CMK (cell line): Measurements from ENCODE around the gene RHOBTB1.
"Not testable (repeated sequence)": the region's sequence is repeated elsewhere in the genome, so short reads cannot be mapped to it uniquely, and the experiment has no call there.

Experiments used
- DNase-seq: peaks from one replicate; pipeline ENCODE4 v3.0.0-alpha.2; 2010; ENCODE audit warnings: low read depth

The RHOBTB1 gene

DNA sequence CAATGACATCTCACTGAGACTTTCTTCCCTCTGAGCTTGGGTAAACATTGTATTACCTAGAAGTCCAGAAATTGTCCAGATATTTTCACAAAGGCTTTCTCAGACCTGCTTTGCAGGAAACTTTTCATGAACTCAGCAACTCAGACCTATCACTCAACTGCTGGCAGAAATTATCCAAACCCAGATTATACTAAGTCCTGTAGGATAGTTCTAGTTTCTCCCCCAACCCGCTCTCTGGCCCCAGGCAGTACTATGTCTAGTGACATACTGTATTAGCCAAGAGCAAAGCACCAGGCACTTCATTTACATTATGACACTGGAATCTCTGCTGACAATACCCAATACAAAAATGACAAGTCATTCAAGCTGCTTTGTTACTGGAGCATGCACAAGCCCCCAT is 75.0 kb downstream of the RHOBTB1 start:
- DNase-seq, result no peak

DNA sequence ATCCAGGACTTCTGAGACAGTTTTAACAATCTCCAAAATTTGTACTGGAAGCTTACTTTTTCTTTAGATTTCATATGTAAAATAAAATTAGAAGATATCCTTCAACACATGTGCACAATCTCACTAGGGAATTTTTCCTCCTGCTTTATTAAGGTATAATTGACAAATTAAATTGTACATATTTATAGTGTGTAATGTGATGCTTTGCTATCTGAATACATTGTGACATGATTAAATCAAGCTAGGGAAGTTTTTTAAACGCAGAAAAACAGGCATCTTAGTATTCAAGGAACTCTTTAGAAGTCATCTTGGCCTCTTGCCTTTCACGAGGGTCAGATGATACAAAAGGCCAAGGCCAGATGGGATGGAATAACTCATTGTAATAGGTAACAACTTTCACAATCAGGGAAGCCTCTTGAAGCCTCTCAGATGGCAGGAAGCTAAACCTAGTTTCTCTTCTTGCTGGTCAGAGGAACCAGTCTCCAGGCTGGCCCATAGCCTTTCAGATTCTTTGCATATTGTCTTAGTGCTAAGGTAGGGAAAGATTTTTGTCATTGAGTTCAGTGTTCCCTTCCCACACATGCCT is 78.7 kb downstream of the RHOBTB1 start:
- DNase-seq, result no peak

DNA sequence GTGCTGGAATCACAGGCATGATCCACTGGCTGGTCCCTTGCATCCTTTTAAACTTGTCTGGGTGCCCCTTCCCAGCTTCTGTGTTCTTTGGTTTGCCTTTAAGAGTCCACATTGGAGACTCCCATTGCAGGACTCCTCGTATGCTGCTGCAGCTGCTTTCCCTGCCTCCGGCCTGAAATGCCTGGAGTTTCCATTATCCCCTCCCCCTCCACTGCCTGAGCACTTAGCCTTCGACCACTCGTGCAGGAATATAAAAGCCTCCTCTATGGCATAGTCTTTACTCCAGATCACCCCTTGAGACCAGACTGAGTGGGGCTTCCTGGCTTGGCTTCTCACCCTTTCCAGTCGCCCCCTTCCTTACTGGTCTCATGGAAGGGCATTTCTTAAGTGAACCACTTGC is 80.2 kb downstream of the RHOBTB1 start:
- DNase-seq, result no peak

DNA sequence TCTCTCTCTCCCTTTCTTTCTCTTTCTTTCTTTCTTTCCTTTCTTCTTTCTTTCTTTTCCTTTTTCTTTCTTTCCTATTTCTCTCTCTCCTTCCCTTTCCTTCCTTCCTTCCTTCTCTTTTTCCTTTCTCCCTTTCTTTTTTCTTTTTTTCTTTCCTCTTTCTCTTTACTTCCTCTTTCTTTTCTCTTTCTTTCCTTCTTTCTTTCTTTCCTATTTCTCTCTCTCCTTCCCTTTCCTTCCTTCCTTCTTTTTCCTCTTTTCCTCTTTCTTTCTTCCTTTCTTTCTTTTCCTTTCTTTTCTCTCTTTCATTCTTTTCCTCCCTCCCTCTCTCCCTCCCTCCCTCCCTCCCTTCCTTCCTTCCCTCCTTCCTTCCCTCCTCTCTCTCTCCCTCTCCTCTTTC is 81.5 kb downstream of the RHOBTB1 start:
- no peak for DNase-seq

DNA sequence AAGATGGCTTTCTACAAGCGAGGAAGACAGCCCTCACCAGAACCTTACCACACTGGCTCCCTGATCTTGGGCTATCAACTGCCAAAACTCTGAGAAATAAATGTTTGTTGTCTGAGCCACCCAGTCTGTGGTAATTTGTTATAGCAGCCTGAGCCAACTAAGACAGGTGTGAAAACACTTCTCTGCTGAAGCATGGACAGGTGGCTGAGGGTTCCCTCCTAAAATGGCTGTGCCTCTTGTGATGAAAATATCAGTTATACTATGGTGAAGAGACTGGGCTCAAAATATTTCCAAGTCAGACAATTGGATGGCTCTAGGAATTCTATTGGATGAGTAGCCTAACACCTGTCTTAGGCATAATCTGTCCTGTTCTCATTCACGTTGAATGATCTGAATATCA is 87.6 kb downstream of the RHOBTB1 start:
- DNase-seq, result no peak

DNA sequence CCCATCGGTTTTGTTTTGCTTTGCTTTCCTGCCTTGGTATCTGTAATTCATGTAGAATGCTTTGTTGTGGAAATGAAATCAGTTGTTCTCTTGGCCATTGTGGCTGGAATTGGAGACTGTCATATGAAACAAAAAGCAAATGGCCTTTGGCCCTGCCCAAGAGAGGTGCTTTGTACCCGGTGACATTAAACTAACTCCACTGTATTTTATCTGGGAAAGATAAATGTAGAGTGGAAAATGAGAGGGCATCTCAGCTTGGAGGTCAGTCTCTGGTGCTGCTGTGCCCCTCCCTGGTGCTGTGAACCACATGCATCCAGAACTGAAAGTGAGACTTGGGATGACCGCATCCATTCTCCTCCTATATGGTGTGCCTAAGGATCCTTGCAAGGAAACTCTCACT is 90.3 kb downstream of the RHOBTB1 start:
- no peak for DNase-seq

DNA sequence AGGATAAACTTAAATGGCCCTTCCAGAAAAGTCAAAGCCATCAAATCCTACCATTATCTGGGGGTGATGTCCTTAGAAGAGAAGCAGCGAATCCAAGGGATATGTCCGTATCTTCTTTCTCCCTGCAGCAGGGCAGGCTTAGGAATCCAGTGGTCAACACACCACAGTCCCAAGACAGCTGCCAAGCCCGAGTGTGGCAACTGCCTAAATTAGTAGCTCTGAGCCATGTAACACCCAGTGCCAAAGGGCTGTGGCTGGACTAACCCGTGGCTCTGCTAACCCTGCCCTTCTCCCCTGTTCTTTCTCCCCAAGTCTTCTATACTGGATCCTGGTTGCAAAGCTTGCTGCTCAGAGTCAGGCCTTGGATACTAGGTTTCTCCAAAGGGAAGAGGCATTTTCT is 90.9 kb downstream of the RHOBTB1 start:
- DNase-seq, result no peak

DNA sequence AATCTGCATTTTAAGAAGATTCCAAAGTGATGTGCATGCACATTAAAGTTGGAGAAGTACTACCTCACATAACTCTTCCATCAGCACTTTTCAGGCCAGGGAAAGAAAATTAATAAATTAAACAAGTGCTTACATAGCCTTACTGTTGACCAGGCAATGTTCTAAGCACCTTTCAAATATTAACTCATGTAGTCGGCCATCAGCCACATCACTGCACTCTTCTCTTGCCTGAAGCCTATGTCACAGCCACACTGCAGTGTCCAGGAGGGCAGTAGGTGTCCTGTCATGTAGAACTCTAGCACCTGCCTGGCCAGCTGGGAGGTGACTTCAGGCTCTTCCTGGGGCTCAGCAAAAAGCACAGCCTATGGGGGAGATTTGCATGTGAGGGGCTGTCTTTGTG is 94.2 kb downstream of the RHOBTB1 start:
- no peak for DNase-seq

DNA sequence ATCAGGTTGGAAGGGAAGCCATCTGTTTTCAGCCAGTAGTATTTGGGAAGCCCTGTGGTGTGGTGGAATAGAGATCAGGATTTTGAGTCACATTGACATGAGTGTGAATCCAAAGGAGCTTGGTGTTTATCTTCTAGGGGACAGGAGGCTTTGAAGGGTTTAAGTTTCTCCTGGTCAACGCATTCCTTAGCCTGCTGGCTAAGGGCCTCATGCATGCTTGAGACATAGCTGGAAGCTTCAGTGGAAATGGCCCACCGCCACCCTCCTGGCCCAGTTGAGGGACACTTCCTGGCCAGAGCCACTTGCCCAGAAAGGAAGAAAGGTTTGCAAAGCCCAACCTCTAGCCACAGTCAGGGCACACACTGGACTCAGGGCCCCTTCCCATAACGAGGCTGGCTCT is 94.8 kb downstream of the RHOBTB1 start:
- no peak for DNase-seq

DNA sequence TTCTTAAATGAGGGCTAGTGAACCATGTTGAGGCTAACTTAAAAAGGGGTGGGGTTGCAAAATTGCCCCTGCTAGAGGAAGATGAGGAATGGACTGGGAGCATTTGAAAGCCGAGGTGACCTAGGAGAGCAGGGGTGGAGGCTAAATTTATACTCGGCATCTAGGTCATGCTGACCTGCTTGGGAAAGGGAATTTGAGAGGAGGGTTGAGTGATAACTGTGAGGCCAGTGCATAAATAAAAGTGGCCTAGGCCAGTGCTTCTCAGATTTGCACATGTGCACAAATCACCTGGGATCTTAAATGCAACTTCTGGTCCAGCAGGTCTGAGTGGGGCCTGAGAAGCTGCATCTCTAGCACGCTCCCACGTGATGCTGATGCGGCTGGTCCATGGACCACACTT is 95.3 kb downstream of the RHOBTB1 start:
- DNase-seq, result no peak

DNA sequence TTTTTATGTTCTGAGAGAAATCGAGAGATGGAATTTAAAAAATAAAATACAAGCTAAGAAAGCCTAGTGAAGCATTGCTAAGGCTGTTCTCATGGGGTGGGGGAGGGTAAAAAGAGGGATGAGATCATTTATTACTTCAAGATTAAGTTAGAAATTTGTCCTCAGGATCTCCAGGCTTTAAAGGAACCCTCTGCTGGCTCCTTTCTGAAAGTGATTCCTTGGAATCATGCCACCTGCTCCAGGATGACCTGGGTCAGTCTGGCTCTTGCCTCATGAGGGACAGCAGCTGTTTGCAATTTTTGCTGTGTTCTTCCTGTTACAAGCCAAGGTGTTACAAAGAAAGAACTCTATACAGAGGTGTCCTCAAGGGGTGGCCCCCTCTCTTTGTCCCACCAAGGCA is 95.9 kb downstream of the RHOBTB1 start:
- no peak for DNase-seq

DNA sequence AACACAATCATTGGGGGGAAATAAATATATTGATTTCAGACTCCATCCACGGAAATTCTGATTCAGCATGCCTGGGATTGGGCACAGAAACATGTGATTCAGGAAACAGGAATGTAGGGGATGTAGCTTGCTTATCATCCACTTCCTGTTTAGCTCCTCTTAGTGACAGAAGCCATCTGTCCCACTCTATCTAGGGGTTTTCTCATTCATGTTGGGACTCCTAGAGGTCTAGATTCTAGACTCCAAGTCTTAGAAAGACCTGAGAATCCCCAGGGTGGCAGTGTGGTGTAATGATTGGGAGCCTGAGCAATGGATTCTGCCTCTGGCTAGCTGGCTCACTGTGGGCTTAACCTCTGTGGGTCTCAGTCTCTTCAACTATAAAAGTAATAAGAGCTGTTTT is 97.8 kb downstream of the RHOBTB1 start:
- no peak for DNase-seq

DNA sequence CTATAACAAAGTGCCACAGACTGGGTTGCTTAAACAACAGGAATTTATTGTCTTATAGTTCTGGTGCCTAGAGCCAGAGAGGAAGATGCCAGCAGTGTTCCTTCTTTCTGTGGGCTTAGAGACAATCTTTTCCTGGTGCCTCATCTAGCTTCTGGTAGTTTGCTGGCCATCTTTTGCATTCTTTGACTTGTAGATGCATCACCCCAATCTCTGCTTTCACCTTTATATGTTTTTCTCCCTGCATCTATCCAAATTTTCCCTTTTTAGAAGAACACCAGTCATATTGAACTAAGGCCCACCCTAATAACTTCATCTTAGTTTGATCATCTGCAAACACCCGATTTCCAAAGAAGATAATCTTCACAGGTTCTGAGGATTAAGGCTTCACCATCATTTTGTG is 98.9 kb downstream of the RHOBTB1 start:
- DNase-seq, result no peak

DNA sequence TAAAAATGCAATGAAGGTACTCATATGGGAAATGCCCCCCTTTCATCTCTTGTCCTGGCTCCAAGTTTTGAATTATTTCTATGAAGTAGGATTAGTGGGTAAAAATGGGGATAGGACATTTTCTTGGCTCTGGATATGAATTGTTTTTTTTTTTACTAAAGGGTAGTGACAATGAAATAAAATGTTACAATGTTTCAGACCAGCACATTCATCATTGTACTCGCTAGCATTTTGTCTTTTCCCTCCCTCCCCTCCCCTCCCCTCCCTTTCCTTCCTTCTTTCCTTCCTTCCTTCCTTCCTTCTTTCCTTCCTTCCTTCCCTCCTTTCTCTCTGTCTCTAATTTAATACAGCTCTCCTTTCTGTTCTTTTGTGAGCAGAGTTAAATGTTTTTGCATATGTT is 101.3 kb downstream of the RHOBTB1 start:
- no peak for DNase-seq

DNA sequence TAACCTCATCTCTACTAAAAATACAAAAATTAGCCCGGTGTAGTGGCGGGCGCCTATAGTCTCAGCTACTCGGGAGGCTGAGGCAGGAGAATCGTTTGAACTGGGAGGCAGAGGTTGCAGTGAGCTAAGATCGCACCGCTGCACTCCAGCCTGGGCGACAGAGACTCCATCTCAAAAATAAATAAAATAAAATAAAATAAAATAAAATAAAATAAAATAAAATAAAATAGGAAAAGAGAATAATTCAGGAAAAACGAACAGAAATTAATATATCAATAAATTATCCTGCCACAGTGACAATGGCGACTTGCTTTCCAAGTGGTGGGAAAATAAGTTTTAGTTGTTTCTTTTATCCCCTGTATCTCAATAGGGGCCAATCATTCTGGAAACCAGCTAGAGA is 102.8 kb downstream of the RHOBTB1 start:
- DNase-seq, result not testable (repeated sequence)

DNA sequence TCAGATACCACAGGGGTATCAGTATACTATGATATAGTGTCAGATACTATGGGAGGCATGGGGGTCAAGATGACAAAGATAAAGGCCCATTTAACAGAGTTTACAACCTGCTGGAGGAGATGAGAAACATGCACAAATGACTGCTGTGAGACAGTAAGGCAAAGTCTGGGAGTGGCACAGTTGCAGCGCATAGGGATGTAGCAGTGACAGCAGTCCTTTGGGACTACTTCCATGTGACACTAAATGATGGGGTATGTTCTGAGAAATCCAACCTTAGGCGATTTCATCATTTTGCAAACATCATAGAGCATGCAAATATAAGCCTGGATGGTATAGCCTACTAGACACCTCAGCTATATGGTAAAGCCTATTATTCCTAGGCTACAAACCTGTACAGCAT is 108.9 kb downstream of the RHOBTB1 start:
- DNase-seq, result no peak

DNA sequence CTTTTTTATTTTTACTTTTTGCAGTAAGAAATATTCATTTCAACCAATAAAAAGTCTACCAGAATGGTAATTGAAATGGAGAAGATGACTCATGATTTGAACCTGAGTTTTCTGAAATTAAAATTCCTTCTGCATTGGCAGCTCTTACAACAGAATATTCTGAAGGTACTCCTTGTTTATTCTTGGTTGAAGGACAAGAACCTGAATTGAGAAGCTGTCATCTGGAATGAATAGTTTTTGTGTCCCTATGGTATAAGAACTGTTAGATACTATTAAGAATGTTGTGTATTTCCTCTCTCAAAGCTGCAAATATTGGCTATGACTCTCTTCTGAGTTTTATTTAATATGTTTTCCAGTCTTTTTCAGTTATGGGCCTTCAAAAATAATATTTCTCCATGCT is 109.6 kb downstream of the RHOBTB1 start:
- no peak for DNase-seq

DNA sequence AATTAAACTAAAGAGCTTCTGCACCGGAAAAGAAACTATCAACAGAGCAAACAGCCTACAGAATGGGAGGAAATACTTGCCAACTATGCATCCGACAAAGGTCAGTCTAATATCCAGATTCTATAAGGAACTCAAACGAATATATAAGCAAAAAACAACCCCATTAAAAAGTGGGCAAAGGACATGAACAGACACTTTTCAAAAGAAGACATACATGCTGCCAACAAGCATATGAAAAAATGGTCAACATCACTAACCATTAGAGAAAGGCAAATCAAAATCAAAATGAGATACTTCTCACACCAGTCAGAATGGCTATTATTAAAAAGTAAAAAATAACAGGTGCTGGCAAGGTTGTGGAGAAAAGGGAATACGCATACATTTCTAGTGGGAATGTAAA is 111.8 kb downstream of the RHOBTB1 start:
- DNase-seq, result not testable (repeated sequence)

DNA sequence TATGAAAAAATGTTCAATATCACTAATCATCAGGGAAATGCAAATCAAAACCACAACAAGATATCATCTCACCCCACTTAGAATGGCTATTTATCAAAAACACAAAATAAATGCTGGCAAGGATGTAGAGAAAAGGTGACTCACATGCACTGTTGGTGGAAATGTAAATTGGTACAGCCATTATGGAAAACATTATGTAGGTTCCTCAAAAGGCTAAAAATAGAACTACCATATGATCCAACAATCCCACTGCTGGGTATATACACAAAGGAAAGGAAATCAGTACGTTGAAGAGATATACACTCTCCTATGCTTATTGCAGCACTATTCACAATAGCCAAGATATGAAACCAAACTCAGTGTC is 115.5 kb downstream of the RHOBTB1 start:
- DNase-seq, result no peak

DNA sequence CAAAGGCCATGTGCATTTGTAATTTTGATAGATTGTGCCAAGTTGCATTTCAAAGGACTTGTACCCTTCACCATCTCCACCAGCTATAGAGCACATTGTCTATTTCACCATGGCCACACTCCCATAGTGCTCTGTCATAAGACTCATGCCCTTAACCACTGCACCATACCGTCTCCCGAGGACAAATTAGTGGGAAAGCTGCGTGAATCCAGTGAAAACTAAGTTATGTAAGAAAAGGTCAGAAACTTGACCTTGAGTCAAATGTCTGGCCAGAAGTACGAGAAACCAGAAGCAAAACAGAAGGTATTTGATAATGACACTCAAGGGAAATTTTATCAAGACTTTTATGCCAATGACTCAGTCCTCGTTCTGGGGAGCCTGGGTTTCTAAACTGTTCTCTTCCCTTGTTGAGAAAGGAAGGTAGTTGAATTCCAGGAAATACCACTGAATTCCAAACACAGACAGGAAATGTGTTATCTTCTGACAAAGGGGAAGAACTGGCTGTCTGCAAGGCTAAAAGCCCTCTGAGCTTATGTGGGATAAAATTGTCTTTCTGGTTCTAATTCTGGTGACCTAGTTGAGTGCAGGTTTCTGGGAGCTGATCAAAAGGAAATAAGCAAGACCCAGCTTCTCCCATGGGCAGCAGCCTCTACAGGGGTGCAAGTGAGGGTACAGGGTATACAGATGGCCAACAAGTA is 116.0 kb downstream of the RHOBTB1 start:
- DNase-seq, result no peak

DNA sequence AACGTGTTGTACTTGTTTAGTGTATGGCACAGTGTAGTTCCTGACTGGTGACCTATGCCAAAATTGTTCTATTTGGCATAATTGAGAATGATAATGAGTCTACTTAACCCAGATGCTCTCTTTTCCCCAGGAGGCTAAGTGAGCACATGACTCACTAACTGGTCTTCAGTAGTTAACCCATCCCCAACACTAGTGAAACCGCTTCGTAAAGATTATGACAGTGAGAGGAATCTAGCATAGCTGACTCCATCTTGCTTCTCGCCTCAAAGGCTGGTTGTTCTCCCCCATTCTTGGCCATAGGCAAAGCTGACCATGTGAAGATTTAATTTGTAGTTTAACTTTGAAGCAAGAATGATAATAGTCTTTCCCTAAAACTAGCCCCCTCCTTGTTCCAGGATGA is 118.5 kb downstream of the RHOBTB1 start:
- DNase-seq, result no peak

DNA sequence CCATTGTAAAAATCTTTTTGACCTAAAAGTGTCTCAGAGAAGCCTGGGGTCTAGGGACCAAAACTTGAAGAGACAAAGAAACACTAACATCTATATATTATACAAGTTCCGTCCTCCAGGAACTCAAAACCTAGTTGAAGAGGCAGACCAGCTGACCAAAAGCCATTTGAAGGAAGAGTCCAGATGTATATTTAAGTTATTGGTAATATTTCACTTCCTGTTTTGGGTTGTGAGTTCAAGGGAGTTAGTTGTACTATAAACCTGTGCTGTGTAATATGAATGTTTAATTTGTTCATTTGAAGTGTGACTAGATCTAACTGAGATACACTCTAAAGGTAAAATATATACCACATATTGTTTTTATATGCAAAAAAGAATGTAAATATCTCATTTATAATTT is 120.7 kb downstream of the RHOBTB1 start:
- no peak for DNase-seq

DNA sequence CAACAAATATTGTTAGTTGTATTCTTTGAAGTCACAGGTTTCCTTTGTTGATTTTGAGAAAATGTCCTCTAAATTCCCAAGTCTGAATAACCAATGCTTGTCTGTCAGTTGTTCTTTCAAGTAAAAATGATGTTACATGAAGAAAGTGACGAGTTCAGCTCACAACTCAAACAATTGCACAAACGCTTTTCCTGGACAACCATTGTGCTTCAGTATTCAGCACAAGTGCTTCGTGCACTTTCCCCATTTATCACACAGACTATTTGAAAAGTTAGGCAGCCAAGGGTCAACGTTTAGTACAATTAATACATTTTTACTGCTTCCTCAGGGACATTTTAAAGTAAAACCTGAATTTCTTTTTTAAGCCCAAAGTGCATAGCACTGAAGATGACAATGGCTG is 121.2 kb downstream of the RHOBTB1 start:
- DNase-seq, result no peak

DNA sequence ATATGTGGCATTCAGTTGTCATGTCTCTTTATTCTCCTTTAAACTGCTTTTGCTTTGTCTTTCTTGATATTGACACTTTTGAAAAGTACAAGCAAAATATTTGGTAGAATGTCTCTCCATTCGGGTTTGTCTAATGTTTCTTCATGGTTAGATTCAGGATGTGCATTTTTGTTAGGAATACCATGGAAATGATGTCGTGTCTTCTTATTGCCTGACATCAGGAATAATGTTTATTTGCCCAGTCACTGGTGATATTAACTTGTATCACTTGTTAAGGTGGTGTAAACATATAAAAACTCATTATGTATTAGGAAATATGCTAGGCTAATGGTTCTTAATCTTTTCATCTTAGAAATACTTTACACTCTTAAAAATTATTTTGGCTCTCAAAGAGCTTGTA is 122.3 kb downstream of the RHOBTB1 start:
- no peak for DNase-seq
